Measurements from ENCODE around the gene SLC9A9. TPM values are rescaled to one million over a fixed set of nuclear protein-coding genes. Genes with fewer than 3 reads are reported as not detected.
A peak's percentile ranks its signal among the peaks of the same experiment; 100 is the strongest.

The SLC9A9 gene
- total RNA-seq, 1 donor from 2014 or later: 0.22 TPM

- Histone ChIP-seq H3K9ac (no peak overlapping the region), H3K27ac (no peak overlapping the region), H2AFZ (replicated peaks) (no peak overlapping the region), H3F3A (ENCODE audit: low read depth) (no peaks in the 10 kb centered on the region), H4K20me1 (ENCODE audit: low read depth) (no peaks in the 10 kb centered on the region), H3K36me3 (no peaks in the 10 kb centered on the region), H3K4me2 (no peak overlapping the region), H3K27me3 (no peaks in the 10 kb centered on the region), H3K4me1 (no peaks in the 10 kb centered on the region), H3K79me2 (ENCODE audit: low read depth) (no peaks in the 10 kb centered on the region), H3K4me3 (no peak overlapping the region), H3K9me3 (ENCODE audit: low read depth) (no peaks in the 10 kb centered on the region)
- Mint-ChIP-seq H3K27me3 (ENCODE audit: insufficient read depth, low read depth) (no peaks in the 10 kb centered on the region), H3K4me3 (no peak overlapping the region), H3K4me1 (peaks cover 7% of the 10 kb centered on the region), H3K27ac (no peak overlapping the region), H3K9me3 (no peaks in the 10 kb centered on the region), H3K36me3 (no peaks in the 10 kb centered on the region)
- TF ChIP-seq EZH2phosphoT487 (IDR thresholded peaks at IDR 0.05) (no peak), EZH2 (IDR thresholded peaks at IDR 0.05) (no peak), CTCF (IDR thresholded peaks at IDR 0.05) (no peak)
- no peak for DNase-seq (ENCODE audit: low spot score)
Measured at GRCh38 chr3:143676021-143676420, 172.2 kb downstream of the SLC9A9 start.

GRCh38 chr3:143674100-143674968 lies 173.9 kb downstream of the SLC9A9 start:
- Histone ChIP-seq H3K4me3 (no peak overlapping the region), H3K27me3 (no peaks in the 10 kb centered on the region), H2AFZ (replicated peaks) (no peak overlapping the region), H3K4me1 (no peaks in the 10 kb centered on the region), H3K79me2 (ENCODE audit: low read depth) (no peaks in the 10 kb centered on the region), H3F3A (ENCODE audit: low read depth) (no peaks in the 10 kb centered on the region), H3K36me3 (no peaks in the 10 kb centered on the region), H3K4me2 (no peak overlapping the region), H4K20me1 (ENCODE audit: low read depth) (no peaks in the 10 kb centered on the region), H3K9me3 (ENCODE audit: low read depth) (no peaks in the 10 kb centered on the region), H3K9ac (no peak overlapping the region), H3K27ac (no peak overlapping the region)
- H3K36me3 Mint-ChIP-seq: no peaks in the 10 kb centered on the region
- H3K4me1 Mint-ChIP-seq: peaks cover 7% of the 10 kb centered on the region
- no peaks in the 10 kb centered on the region for H3K27me3 Mint-ChIP-seq (ENCODE audit: insufficient read depth, low read depth)
- DNase-seq (ENCODE audit: low spot score): peak; percentile 74
- no peak for TF ChIP-seq EZH2phosphoT487 (IDR thresholded peaks at IDR 0.05)
- TF ChIP-seq CTCF (IDR thresholded peaks at IDR 0.05): peak; percentile 86
- H3K4me3 Mint-ChIP-seq: no peak overlapping the region
- no peak overlapping the region for H3K27ac Mint-ChIP-seq
- H3K9me3 Mint-ChIP-seq: no peaks in the 10 kb centered on the region

GRCh38 chr3:143672396-143673165 lies 175.7 kb downstream of the SLC9A9 start:
- Mint-ChIP-seq H3K9me3 (no peaks in the 10 kb centered on the region), H3K4me3 (no peak overlapping the region), H3K27me3 (ENCODE audit: insufficient read depth, low read depth) (no peaks in the 10 kb centered on the region), H3K36me3 (no peaks in the 10 kb centered on the region), H3K27ac (no peak overlapping the region), H3K4me1 (peaks cover 7% of the 10 kb centered on the region)
- Histone ChIP-seq H4K20me1 (ENCODE audit: low read depth) (no peaks in the 10 kb centered on the region), H3K4me1 (no peaks in the 10 kb centered on the region), H3K79me2 (ENCODE audit: low read depth) (no peaks in the 10 kb centered on the region), H3K9me3 (ENCODE audit: low read depth) (no peaks in the 10 kb centered on the region), H3K9ac (no peak overlapping the region), H2AFZ (replicated peaks) (no peak overlapping the region), H3K27ac (no peak overlapping the region), H3K27me3 (no peaks in the 10 kb centered on the region), H3K4me3 (no peak overlapping the region), H3K36me3 (no peaks in the 10 kb centered on the region), H3K4me2 (no peak overlapping the region), H3F3A (ENCODE audit: low read depth) (no peaks in the 10 kb centered on the region)
- TF ChIP-seq CTCF (IDR thresholded peaks at IDR 0.05) (no peak), EZH2phosphoT487 (IDR thresholded peaks at IDR 0.05) (no peak), EZH2 (IDR thresholded peaks at IDR 0.05) (no peak)
- DNase-seq (ENCODE audit: low spot score): no peak

All from neural progenitor cell (in vitro differentiated cells).